ENCODE results near the gene PCDHB16.
"Not testable (repeated sequence)": the region's sequence is repeated elsewhere in the genome, so short reads cannot be mapped to it uniquely, and the experiment has no call there.

PCDHB16 gene

DNA sequence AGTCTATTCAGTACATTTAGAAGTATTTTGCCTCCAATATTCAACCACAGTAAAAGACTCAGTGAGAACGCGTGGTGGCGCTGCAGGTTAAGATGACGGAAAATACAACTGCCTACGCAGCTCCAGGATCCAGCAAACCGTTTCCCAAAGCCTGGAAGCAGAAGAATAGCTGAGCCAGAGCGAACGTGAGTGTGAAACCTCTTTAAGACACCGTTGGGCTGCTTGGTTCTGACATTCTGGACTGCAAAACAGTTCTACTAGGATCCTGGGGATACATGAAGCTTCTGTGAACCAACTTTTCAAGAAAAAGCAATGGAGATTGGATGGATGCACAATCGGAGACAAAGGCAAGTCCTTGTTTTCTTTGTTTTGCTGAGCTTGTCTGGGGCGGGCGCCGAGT is at the start of gene PCDHB16:
Gene PCDHB16 (plus strand): TSS at position 140 of the 400 bp plus-strand sequence. CDS start 173 bp downstream, at position 313.
- Histone ChIP-seq H3K9me3 (ENCODE audit: control insufficient read depth in 2 of 2, low read length in 2 of 2) (peaks cover 3 to 10% of the 10 kb centered on the region in 2 donors), H3K4me3 (ENCODE audit: low read length in 2 of 2) (peak within 1 kb of the TSS; percentile 17 to 24), H3K9ac (ENCODE audit: low read depth in 1 of 2, low read length in 2 of 2) (no peak within 1 kb of the TSS), H3K4me1 (ENCODE audit: control insufficient read depth in 2 of 2, insufficient read depth in 2 of 2, low read length in 2 of 2) (no peaks in the 10 kb centered on the region), H3K27me3 (ENCODE audit: control insufficient read depth in 2 of 2, insufficient read depth in 2 of 2, low read length in 2 of 2) (no peaks in the 10 kb centered on the region), H3K27ac (ENCODE audit: low read depth in 2 of 2, low read length in 2 of 2) (no peak within 1 kb of the TSS), H3K36me3 (ENCODE audit: control insufficient read depth in 2 of 2, insufficient read depth in 2 of 2, low read length in 2 of 2) (no peaks in the 10 kb centered on the region)

DNA sequence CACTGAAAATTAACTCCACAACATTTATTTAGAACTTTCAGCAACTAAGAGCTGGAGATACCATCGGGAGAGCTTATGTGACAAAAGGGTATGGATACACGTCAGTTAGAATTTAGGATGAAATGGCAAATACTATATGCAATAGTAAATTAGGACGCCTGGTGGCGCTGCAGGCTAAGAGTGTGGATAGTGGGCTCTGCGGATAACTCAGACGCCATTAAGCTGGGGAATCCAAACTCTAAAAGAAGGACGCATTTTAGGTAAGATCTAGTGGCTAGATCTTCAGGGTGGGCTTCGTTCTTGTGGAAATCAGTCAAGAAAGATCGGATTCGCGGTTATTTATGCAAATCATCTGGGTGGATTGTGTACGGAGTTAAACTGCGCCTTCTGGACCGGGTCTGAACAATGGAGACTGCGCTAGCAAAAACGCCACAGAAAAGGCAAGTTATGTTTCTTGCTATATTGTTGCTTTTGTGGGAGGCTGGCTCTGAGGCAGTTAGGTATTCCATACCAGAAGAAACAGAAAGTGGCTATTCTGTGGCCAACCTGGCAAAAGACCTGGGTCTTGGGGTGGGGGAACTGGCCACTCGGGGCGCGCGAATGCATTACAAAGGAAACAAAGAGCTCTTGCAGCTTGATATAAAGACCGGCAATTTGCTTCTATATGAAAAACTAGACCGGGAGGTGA is 47.0 kb upstream of the PCDHB16 start, which contains the start of gene PCDHB5:
Gene PCDHB5 (plus strand): TSS at position 177 of the 688 bp plus-strand sequence. CDS start 229 bp downstream, at position 406.
- Histone ChIP-seq H3K9ac (ENCODE audit: low read depth in 1 of 2, low read length in 2 of 2) (no peak within 1 kb of the TSS), H3K36me3 (ENCODE audit: control insufficient read depth in 2 of 2, insufficient read depth in 2 of 2, low read length in 2 of 2) (no peaks in the 10 kb centered on the region), H3K9me3 (ENCODE audit: control insufficient read depth in 2 of 2, low read length in 2 of 2) (peaks cover 7 to 16% of the 10 kb centered on the region in 2 donors), H3K27me3 (ENCODE audit: control insufficient read depth in 2 of 2, insufficient read depth in 2 of 2, low read length in 2 of 2) (no peaks in the 10 kb centered on the region), H3K4me3 (ENCODE audit: low read length in 2 of 2) (peak within 1 kb of the TSS in 1 of 2 donors; percentile 23), H3K27ac (ENCODE audit: low read depth in 2 of 2, low read length in 2 of 2) (no peak within 1 kb of the TSS), H3K4me1 (ENCODE audit: control insufficient read depth in 2 of 2, insufficient read depth in 2 of 2, low read length in 2 of 2) (no peaks in the 10 kb centered on the region)

DNA sequence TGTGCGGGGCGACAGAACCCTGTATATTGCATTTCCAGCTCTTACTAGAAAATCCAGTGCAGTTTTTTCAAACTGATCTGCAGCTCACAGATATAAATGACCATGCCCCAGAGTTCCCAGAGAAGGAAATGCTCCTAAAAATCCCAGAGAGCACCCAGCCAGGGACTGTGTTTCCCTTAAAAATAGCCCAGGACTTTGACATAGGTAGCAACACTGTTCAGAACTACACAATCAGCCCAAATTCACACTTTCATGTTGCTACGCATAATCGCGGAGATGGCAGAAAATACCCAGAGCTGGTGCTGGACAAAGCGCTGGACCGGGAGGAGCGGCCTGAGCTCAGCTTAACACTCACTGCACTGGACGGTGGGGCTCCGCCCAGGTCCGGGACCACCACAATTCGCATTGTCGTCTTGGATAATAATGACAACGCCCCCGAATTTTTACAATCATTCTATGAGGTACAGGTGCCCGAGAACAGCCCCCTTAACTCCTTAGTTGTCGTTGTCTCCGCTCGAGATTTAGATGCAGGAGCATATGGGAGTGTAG is 46.4 kb upstream of the PCDHB16 start:
- no peaks in the 10 kb centered on the region for H3K36me3 ChIP-seq (ENCODE audit: control insufficient read depth in 2 of 2, insufficient read depth in 2 of 2, low read length in 2 of 2)
- no peak overlapping the region for H3K4me3 ChIP-seq (ENCODE audit: low read length in 2 of 2)
- H3K9ac ChIP-seq (ENCODE audit: low read depth in 1 of 2, low read length in 2 of 2), result no peak overlapping the region
- no peaks in the 10 kb centered on the region for H3K27me3 ChIP-seq (ENCODE audit: control insufficient read depth in 2 of 2, insufficient read depth in 2 of 2, low read length in 2 of 2)
- H3K9me3 ChIP-seq (ENCODE audit: control insufficient read depth in 2 of 2, low read length in 2 of 2), result peaks cover 7 to 16% of the 10 kb centered on the region in 2 donors
- no peaks in the 10 kb centered on the region for H3K4me1 ChIP-seq (ENCODE audit: control insufficient read depth in 2 of 2, insufficient read depth in 2 of 2, low read length in 2 of 2)
- no peak overlapping the region for H3K27ac ChIP-seq (ENCODE audit: low read depth in 2 of 2, low read length in 2 of 2)

DNA sequence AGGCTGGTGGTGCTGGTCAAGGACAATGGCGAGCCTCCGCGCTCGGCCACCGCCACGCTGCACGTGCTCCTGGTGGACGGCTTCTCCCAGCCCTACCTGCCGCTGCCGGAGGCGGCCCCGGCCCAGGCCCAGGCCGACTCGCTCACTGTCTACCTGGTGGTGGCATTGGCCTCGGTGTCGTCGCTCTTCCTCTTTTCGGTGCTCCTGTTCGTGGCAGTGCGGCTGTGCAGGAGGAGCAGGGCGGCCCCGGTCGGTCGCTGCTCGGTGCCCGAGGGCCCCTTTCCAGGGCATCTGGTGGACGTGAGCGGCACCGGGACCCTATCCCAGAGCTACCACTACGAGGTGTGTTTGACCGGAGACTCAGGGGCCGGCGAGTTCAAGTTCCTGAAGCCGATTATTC is 44.8 kb upstream of the PCDHB16 start:
- H3K9me3 ChIP-seq (ENCODE audit: control insufficient read depth in 2 of 2, low read length in 2 of 2), result peaks cover 7 to 16% of the 10 kb centered on the region in 2 donors
- not testable (repeated sequence) for H3K27ac ChIP-seq (ENCODE audit: low read depth in 2 of 2, low read length in 2 of 2); H3K9ac ChIP-seq (ENCODE audit: low read depth in 1 of 2, low read length in 2 of 2); H3K36me3 ChIP-seq (ENCODE audit: control insufficient read depth in 2 of 2, insufficient read depth in 2 of 2, low read length in 2 of 2); H3K4me3 ChIP-seq (ENCODE audit: low read length in 2 of 2); H3K4me1 ChIP-seq (ENCODE audit: control insufficient read depth in 2 of 2, insufficient read depth in 2 of 2, low read length in 2 of 2); H3K27me3 ChIP-seq (ENCODE audit: control insufficient read depth in 2 of 2, insufficient read depth in 2 of 2, low read length in 2 of 2)

DNA sequence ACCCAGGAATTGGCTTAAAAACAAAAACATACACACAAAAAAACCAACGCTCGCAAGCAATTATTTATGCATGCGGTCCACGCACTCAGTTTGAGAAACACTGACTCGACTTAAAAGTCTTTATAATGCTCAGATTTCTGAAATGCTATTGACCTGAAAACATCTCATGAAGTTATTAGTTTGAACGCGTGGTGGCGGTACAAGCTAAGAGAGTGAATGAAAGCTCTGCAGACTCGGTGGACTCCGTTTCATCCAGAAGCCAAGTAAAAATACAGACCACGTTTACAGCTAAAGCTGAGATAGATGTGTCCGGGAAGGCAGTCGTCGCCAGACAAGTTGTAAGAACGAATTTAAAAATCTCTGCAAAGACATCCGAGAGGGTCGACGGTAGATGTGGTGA is 32.4 kb upstream of the PCDHB16 start, which contains the start of gene PCDHB6:
Gene PCDHB6 (plus strand): TSS at position 246 of the 400 bp plus-strand sequence. CDS start 201 bp downstream, outside the sequence.
- Histone ChIP-seq H3K36me3 (ENCODE audit: control insufficient read depth in 2 of 2, insufficient read depth in 2 of 2, low read length in 2 of 2) (no peaks in the 10 kb centered on the region), H3K9me3 (ENCODE audit: control insufficient read depth in 2 of 2, low read length in 2 of 2) (peaks cover 5 to 7% of the 10 kb centered on the region in 2 donors), H3K27ac (ENCODE audit: low read depth in 2 of 2, low read length in 2 of 2) (no peak within 1 kb of the TSS), H3K27me3 (ENCODE audit: control insufficient read depth in 2 of 2, insufficient read depth in 2 of 2, low read length in 2 of 2) (no peaks in the 10 kb centered on the region), H3K4me3 (ENCODE audit: low read length in 2 of 2) (no peak within 1 kb of the TSS), H3K9ac (ENCODE audit: low read depth in 1 of 2, low read length in 2 of 2) (no peak within 1 kb of the TSS), H3K4me1 (ENCODE audit: control insufficient read depth in 2 of 2, insufficient read depth in 2 of 2, low read length in 2 of 2) (no peaks in the 10 kb centered on the region)

DNA sequence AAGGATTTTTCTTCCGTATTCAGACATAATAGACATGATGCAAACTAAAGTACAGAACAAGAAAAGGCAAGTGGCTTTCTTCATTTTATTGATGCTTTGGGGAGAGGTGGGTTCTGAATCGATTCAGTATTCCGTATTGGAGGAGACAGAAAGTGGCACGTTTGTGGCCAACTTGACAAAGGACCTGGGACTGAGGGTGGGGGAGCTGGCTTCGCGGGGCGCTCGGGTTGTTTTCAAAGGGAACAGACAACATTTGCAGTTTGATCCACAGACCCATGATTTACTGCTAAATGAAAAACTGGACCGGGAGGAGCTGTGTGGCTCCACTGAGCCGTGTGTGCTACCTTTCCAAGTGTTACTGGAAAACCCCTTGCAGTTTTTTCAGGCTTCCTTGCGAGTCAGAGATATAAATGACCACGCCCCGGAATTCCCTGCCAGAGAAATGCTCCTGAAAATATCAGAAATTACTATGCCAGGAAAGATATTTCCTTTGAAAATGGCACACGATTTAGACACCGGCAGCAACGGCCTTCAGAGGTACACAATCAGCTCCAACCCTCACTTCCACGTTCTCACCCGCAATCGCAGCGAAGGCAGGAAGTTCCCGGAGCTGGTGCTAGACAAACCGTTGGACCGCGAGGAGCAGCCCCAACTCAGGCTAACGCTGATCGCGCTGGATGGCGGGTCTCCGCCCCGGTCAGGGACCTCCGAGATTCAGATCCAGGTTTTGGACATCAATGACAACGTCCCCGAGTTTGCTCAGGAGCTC is 31.8 kb upstream of the PCDHB16 start:
- no peaks in the 10 kb centered on the region for H3K36me3 ChIP-seq (ENCODE audit: control insufficient read depth in 2 of 2, insufficient read depth in 2 of 2, low read length in 2 of 2)
- no peaks in the 10 kb centered on the region for H3K27me3 ChIP-seq (ENCODE audit: control insufficient read depth in 2 of 2, insufficient read depth in 2 of 2, low read length in 2 of 2)

DNA sequence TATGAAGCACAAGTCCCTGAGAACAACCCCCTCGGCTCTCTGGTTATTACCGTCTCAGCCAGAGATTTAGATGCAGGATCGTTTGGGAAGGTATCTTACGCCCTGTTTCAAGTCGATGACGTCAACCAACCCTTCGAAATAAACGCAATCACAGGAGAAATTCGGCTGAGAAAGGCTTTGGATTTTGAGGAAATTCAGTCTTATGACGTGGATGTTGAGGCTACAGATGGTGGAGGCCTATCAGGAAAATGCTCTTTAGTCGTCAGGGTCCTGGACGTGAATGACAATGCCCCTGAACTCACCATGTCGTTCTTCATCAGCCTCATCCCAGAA is 31.2 kb upstream of the PCDHB16 start:
- Histone ChIP-seq H3K9ac (ENCODE audit: low read depth in 1 of 2, low read length in 2 of 2) (no peak overlapping the region), H3K36me3 (ENCODE audit: control insufficient read depth in 2 of 2, insufficient read depth in 2 of 2, low read length in 2 of 2) (no peaks in the 10 kb centered on the region), H3K27ac (ENCODE audit: low read depth in 2 of 2, low read length in 2 of 2) (no peak overlapping the region), H3K4me1 (ENCODE audit: control insufficient read depth in 2 of 2, insufficient read depth in 2 of 2, low read length in 2 of 2) (no peaks in the 10 kb centered on the region), H3K27me3 (ENCODE audit: control insufficient read depth in 2 of 2, insufficient read depth in 2 of 2, low read length in 2 of 2) (no peaks in the 10 kb centered on the region), H3K4me3 (ENCODE audit: low read length in 2 of 2) (no peak overlapping the region), H3K9me3 (ENCODE audit: control insufficient read depth in 2 of 2, low read length in 2 of 2) (peaks cover 5 to 7% of the 10 kb centered on the region in 2 donors)

More for the DNA sequence above, 31.8 kb upstream of the PCDHB16 start:
- Histone ChIP-seq H3K27ac (ENCODE audit: low read depth in 2 of 2, low read length in 2 of 2) (no peak overlapping the region), H3K4me3 (ENCODE audit: low read length in 2 of 2) (no peak overlapping the region), H3K9me3 (ENCODE audit: control insufficient read depth in 2 of 2, low read length in 2 of 2) (peaks cover 5 to 7% of the 10 kb centered on the region in 2 donors), H3K4me1 (ENCODE audit: control insufficient read depth in 2 of 2, insufficient read depth in 2 of 2, low read length in 2 of 2) (no peaks in the 10 kb centered on the region), H3K9ac (ENCODE audit: low read depth in 1 of 2, low read length in 2 of 2) (no peak overlapping the region)

DNA sequence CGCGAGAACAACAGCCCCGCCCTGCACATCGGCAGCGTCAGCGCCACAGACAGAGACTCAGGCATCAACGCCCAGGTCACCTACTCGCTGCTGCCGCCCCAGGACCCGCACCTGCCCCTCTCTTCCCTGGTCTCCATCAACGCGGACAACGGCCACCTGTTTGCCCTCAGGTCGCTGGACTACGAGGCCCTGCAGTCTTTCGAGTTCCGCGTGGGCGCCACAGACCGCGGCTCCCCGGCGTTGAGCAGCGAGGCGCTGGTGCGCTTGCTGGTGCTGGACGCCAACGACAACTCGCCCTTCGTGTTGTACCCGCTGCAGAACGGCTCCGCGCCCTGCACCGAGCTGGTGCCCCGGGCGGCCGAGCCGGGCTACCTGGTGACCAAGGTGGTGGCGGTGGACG is 30.6 kb upstream of the PCDHB16 start:
- H3K4me3 ChIP-seq (ENCODE audit: low read length in 2 of 2); H3K27me3 ChIP-seq (ENCODE audit: control insufficient read depth in 2 of 2, insufficient read depth in 2 of 2, low read length in 2 of 2); H3K27ac ChIP-seq (ENCODE audit: low read depth in 2 of 2, low read length in 2 of 2); H3K36me3 ChIP-seq (ENCODE audit: control insufficient read depth in 2 of 2, insufficient read depth in 2 of 2, low read length in 2 of 2); H3K4me1 ChIP-seq (ENCODE audit: control insufficient read depth in 2 of 2, insufficient read depth in 2 of 2, low read length in 2 of 2); H3K9ac ChIP-seq (ENCODE audit: low read depth in 1 of 2, low read length in 2 of 2): not testable (repeated sequence)
- H3K9me3 ChIP-seq (ENCODE audit: control insufficient read depth in 2 of 2, low read length in 2 of 2), result peaks cover 5 to 10% of the 10 kb centered on the region in 2 donors

DNA sequence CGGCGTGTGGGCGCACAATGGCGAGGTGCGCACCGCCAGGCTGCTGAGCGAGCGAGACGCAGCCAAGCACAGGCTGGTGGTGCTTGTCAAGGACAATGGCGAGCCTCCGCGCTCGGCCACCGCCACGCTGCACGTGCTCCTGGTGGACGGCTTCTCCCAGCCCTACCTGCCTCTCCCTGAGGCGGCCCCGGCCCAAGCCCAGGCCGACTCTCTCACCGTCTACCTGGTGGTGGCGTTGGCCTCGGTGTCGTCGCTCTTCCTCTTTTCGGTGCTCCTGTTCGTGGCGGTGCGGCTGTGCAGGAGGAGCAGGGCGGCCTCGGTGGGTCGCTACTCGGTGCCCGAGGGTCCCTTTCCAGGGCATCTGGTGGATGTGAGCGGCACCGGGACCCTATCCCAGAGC is 30.1 kb upstream of the PCDHB16 start:
- H3K4me1 ChIP-seq (ENCODE audit: control insufficient read depth in 2 of 2, insufficient read depth in 2 of 2, low read length in 2 of 2); H3K4me3 ChIP-seq (ENCODE audit: low read length in 2 of 2); H3K36me3 ChIP-seq (ENCODE audit: control insufficient read depth in 2 of 2, insufficient read depth in 2 of 2, low read length in 2 of 2); H3K9ac ChIP-seq (ENCODE audit: low read depth in 1 of 2, low read length in 2 of 2); H3K27ac ChIP-seq (ENCODE audit: low read depth in 2 of 2, low read length in 2 of 2); H3K27me3 ChIP-seq (ENCODE audit: control insufficient read depth in 2 of 2, insufficient read depth in 2 of 2, low read length in 2 of 2): not testable (repeated sequence)
- H3K9me3 ChIP-seq (ENCODE audit: control insufficient read depth in 2 of 2, low read length in 2 of 2), result peaks cover 5 to 14% of the 10 kb centered on the region in 2 donors
